Ishikawa (cell line): ENCODE measurements around the gene SLC27A5.

Experiments used
- CEBPB ChIP-seq: IDR thresholded peaks from 2 replicates; pipeline ENCODE4 v1.6.1; 2012
- CREB1 ChIP-seq: IDR thresholded peaks from 2 replicates; pipeline ENCODE4 v1.6.1; 2012; ENCODE audit warnings: low read depth
- EGR1 ChIP-seq: IDR thresholded peaks from 2 replicates; pipeline ENCODE4 v1.6.1; 2012
- EP300 ChIP-seq: IDR thresholded peaks from 2 replicates; pipeline ENCODE4 v1.6.1; 2012; ENCODE audit warnings: borderline replicate concordance
- FOXM1 ChIP-seq: IDR thresholded peaks from 2 replicates; pipeline ENCODE4 v1.6.1; 2012; ENCODE audit warnings: low read depth, borderline replicate concordance
- NFIC ChIP-seq: IDR thresholded peaks from 2 replicates; pipeline ENCODE4 v1.6.1; 2012
- RAD21 ChIP-seq: IDR thresholded peaks from 2 replicates; pipeline ENCODE4 v1.6.1; 2012; ENCODE audit warnings: low read depth
- TAF1 ChIP-seq: IDR thresholded peaks from 2 replicates; pipeline ENCODE4 v1.6.1; 2012; ENCODE audit warnings: low read depth, mild to moderate bottlenecking
- TCF12 ChIP-seq: IDR thresholded peaks from 2 replicates; pipeline ENCODE4 v1.6.1; 2012; ENCODE audit warnings: low read depth
- TEAD4 ChIP-seq: IDR thresholded peaks from 2 replicates; pipeline ENCODE4 v1.6.1; 2012
- YY1 ChIP-seq: IDR thresholded peaks from 2 replicates; pipeline ENCODE4 v1.6.1; 2012; ENCODE audit warnings: low read depth
- ZBTB7A ChIP-seq: IDR thresholded peaks from 2 replicates; pipeline ENCODE4 v1.6.1; 2012; ENCODE audit warnings: low read depth
- TF ChIP-seq, protein P1 (sequence below): IDR thresholded peaks from 2 replicates; pipeline ENCODE4 v1.6.1; 2012
- TF ChIP-seq, protein P2 (sequence below): IDR thresholded peaks from 2 replicates; pipeline ENCODE4 v1.6.1; 2012
- TF ChIP-seq, protein P3 (sequence below): IDR thresholded peaks from 2 replicates; pipeline ENCODE4 v1.6.1; 2012; ENCODE audit warnings: low read depth, mild to moderate bottlenecking

SLC27A5 gene, protein sequence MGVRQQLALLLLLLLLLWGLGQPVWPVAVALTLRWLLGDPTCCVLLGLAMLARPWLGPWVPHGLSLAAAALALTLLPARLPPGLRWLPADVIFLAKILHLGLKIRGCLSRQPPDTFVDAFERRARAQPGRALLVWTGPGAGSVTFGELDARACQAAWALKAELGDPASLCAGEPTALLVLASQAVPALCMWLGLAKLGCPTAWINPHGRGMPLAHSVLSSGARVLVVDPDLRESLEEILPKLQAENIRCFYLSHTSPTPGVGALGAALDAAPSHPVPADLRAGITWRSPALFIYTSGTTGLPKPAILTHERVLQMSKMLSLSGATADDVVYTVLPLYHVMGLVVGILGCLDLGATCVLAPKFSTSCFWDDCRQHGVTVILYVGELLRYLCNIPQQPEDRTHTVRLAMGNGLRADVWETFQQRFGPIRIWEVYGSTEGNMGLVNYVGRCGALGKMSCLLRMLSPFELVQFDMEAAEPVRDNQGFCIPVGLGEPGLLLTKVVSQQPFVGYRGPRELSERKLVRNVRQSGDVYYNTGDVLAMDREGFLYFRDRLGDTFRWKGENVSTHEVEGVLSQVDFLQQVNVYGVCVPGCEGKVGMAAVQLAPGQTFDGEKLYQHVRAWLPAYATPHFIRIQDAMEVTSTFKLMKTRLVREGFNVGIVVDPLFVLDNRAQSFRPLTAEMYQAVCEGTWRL

DNA sequence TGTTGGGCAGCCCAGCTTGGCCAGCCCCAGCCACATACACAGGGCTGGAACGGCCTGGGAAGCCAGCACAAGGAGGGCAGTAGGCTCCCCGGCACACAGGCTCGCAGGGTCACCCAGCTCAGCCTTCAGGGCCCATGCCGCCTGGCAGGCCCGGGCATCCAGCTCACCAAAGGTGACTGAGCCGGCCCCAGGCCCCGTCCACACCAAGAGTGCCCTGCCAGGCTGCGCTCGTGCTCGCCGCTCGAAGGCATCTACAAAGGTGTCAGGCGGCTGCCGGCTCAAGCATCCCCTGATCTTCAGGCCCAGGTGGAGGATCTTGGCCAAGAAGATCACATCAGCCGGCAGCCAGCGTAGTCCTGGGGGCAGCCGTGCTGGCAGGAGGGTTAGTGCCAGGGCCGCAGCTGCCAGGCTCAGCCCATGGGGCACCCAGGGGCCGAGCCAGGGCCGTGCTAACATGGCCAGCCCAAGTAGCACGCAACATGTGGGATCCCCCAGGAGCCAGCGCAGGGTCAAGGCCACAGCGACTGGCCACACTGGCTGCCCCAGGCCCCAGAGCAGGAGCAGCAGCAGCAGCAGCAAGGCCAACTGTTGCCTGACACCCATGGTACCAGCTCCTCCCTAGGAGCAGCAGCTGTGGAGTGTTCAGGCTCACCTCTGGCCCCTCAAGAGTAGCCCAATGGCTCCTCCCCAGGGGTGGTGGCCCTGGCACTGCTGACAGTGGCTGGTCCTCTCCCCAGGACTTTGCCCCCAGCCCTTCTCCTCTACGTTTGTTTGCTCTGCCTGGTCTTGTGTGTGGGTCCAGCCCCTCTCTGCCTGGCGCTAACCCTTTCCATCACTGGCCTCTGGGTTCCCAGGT lies at the start of gene SLC27A5:
Gene SLC27A5, minus strand, starts transcription at position 640 of the 856 bp plus-strand sequence. Its CDS starts 37 bp downstream, at position 603.
- no peak for TF ChIP-seq TEAD4
- TF ChIP-seq, protein P1, sequence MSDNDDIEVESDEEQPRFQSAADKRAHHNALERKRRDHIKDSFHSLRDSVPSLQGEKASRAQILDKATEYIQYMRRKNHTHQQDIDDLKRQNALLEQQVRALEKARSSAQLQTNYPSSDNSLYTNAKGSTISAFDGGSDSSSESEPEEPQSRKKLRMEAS: no peak
- no peak for TF ChIP-seq NFIC
- TF ChIP-seq ZBTB7A: no peak
- TF ChIP-seq FOXM1: no peak
- TF ChIP-seq, protein P2, sequence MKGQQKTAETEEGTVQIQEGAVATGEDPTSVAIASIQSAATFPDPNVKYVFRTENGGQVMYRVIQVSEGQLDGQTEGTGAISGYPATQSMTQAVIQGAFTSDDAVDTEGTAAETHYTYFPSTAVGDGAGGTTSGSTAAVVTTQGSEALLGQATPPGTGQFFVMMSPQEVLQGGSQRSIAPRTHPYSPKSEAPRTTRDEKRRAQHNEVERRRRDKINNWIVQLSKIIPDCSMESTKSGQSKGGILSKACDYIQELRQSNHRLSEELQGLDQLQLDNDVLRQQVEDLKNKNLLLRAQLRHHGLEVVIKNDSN: no peak
- TF ChIP-seq EGR1: no peak
- no peak for TF ChIP-seq RAD21
- TF ChIP-seq TAF1: no peak
- TF ChIP-seq, protein P3, sequence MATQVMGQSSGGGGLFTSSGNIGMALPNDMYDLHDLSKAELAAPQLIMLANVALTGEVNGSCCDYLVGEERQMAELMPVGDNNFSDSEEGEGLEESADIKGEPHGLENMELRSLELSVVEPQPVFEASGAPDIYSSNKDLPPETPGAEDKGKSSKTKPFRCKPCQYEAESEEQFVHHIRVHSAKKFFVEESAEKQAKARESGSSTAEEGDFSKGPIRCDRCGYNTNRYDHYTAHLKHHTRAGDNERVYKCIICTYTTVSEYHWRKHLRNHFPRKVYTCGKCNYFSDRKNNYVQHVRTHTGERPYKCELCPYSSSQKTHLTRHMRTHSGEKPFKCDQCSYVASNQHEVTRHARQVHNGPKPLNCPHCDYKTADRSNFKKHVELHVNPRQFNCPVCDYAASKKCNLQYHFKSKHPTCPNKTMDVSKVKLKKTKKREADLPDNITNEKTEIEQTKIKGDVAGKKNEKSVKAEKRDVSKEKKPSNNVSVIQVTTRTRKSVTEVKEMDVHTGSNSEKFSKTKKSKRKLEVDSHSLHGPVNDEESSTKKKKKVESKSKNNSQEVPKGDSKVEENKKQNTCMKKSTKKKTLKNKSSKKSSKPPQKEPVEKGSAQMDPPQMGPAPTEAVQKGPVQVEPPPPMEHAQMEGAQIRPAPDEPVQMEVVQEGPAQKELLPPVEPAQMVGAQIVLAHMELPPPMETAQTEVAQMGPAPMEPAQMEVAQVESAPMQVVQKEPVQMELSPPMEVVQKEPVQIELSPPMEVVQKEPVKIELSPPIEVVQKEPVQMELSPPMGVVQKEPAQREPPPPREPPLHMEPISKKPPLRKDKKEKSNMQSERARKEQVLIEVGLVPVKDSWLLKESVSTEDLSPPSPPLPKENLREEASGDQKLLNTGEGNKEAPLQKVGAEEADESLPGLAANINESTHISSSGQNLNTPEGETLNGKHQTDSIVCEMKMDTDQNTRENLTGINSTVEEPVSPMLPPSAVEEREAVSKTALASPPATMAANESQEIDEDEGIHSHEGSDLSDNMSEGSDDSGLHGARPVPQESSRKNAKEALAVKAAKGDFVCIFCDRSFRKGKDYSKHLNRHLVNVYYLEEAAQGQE: no peak
- no peak for TF ChIP-seq EP300
- no peak for TF ChIP-seq YY1
- no peak for TF ChIP-seq CEBPB
- TF ChIP-seq CREB1: no peak

DNA sequence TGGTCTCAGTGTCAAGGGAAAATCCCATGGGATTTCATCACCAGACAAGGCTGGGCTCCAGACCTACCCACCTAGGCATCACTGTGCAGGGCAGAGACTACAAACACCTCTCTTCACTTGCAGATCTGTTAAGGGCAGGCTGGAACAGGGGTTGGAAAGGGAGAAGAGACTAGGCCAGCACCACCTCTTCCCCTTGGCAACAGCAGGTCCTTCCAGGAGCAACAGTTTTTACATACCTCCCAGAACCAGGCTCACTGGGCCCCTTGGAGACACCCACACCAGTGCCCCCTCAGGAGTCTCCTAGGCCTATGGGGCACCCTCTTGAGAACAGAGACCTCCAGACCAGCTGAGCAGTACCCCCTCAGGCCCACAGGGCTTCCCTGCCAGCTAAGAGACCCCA lies 49.1 kb upstream of the SLC27A5 start:
- TF ChIP-seq, protein P3: no peak
- TF ChIP-seq, protein P1: no peak
- TF ChIP-seq TEAD4 (no peak), TCF12 (no peak), EGR1 (no peak), CEBPB (no peak), NFIC (no peak), ZBTB7A (no peak), TAF1 (no peak), FOXM1 (no peak), EP300 (no peak), CREB1 (no peak)

DNA sequence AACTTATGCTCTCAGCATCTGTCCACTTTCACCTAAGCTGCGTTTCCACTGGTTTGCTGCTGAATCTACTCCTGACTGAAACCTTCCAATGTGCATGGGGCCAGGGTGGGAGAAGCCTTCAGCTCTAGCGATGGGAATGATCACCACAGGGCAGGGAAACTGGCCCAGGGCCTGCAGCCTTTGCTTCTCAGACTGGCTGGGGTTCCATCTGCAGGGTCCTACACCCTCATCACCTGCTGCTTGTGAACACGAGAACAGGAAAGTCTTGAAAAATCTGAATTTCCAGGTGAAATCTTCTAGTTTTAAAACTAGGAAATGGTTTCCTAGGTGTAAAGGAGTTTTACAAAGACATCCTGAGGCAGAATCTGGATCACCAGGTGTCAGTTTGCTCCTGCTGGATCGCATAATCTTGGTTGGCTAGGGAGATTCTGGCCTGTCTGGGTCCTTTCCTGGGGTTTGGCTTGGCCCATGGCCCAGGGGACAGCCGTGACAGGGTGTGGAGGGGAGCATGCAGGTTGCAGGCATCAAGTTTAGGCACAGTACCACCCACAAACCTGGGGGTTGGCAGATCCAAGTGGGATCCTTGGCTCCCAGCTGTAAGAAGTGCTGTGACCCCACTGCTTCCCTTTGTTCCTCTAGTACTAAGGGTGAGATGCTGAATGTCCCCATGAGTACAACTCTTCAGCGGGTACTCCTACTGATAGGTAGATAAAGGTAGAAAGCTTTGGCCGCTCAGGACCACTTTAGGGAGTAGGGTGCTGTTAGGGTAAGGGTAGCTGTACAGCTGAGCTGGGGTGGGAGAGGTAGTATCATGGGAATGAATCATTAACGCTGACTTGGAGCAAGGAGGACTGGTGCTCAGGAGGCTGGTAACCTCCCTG lies 48.5 kb upstream of the SLC27A5 start:
- TF ChIP-seq CEBPB (no peak), TAF1 (no peak), TCF12 (no peak), TEAD4 (no peak), ZBTB7A (no peak), YY1 (no peak)
- TF ChIP-seq, protein P3: no peak
- TF ChIP-seq, protein P1: no peak
